BJ (cell line): Measurements from ENCODE around the gene AQP2. TPM values are rescaled to one million over a fixed set of nuclear protein-coding genes. Genes with fewer than 3 reads are reported as not detected.

Experiments
- CTCF ChIA-PET: fragments of 350-600 bp; formaldehyde crosslinking; extraction: SDS; loops from one replicate; lab custom pipeline; 2021; ENCODE audit warnings: antibody characterized with exemption, inconsistent platforms; lab: Yijun Ruan, JAX
- POLR2A ChIA-PET: fragments of 300-600 bp; sonication (Branson Sonifier 250); formaldehyde crosslinking; extraction: SDS; loops from one replicate; lab custom pipeline; 2021; ENCODE audit warnings: antibody characterized with exemption; lab: Charles Lee
- DNase-seq: peaks from one replicate; pipeline ENCODE4 v3.0.0-alpha.2; 2011; ENCODE audit warnings: low read depth
- H3K27me3 ChIP-seq: 2 replicates; pipeline ENCODE4 v1.6.0; 2011; ENCODE audit warnings: low read length; ENCODE audit not compliant: control insufficient read depth, insufficient read depth
- H3K36me3 ChIP-seq: 2 replicates; pipeline ENCODE4 v1.5.1; 2011; ENCODE audit warnings: low read length; ENCODE audit not compliant: control insufficient read depth, insufficient read depth
- H3K4me3 ChIP-seq: 2 replicates; pipeline ENCODE4 v1.5.1; 2011; ENCODE audit warnings: low read depth, mild to moderate bottlenecking, control low read depth, low read length
- polyA plus RNA-seq: library from polyadenylated mRNA; depleted of rRNA; stranded (reverse); fragments of >200 nt; gene quantifications from 2 replicates; pipeline ENCODE4 v1.2.3, GENCODE V29; 2011
- TF ChIP-seq, protein P1 (sequence below): IDR thresholded peaks from 2 replicates; pipeline ENCODE4 v1.5.1; 2011; ENCODE audit warnings: low read depth, mild to moderate bottlenecking, control low read depth, inconsistent platforms, low read length, moderate library complexity; ENCODE audit not compliant: insufficient read depth

The AQP2 gene
- polyA plus RNA-seq, 1 experiment: not detected

DNA sequence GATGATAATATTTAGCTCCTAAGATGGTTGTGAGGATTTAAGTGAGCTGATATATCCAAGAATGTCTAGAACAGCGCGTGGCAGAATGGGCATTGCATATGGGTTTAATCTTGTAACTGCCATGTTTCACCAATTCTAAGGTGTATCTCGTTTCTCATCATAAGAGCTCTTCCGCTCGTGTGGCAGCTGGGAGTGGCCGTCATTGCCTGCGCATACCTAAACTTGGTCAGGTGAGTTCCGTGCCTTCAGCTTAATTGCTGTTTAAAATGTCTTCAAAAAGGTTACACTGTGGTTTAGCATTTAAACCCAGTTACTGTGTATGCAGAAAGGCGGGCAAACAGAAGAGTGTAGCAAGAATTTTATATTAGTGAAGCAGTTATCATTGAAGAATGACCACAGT lies 4.5 kb upstream of the AQP2 start:
- no peaks in the 10 kb centered on the region for H3K36me3 ChIP-seq
- DNase-seq: no peak
- TF ChIP-seq, protein P1, sequence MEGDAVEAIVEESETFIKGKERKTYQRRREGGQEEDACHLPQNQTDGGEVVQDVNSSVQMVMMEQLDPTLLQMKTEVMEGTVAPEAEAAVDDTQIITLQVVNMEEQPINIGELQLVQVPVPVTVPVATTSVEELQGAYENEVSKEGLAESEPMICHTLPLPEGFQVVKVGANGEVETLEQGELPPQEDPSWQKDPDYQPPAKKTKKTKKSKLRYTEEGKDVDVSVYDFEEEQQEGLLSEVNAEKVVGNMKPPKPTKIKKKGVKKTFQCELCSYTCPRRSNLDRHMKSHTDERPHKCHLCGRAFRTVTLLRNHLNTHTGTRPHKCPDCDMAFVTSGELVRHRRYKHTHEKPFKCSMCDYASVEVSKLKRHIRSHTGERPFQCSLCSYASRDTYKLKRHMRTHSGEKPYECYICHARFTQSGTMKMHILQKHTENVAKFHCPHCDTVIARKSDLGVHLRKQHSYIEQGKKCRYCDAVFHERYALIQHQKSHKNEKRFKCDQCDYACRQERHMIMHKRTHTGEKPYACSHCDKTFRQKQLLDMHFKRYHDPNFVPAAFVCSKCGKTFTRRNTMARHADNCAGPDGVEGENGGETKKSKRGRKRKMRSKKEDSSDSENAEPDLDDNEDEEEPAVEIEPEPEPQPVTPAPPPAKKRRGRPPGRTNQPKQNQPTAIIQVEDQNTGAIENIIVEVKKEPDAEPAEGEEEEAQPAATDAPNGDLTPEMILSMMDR: no peak
- H3K4me3 ChIP-seq: no peak overlapping the region
- ChIA-PET POLR2A (no interaction called here), CTCF (interaction anchor here (0.6 to 3.9 kb wide), 35 partner anchors 9 to 1272 kb away, joined by 3 to 51 read pairs (median 5); partner anchors contain the start of genes AQP5 and POU6F1)
- peaks cover 5% of the 10 kb centered on the region for H3K27me3 ChIP-seq

- Histone ChIP-seq H3K4me3 (no peak overlapping the region), H3K27me3 (peaks cover 5% of the 10 kb centered on the region), H3K36me3 (no peaks in the 10 kb centered on the region)
- TF ChIP-seq, protein P1: no peak
- ChIA-PET POLR2A (no interaction called here), CTCF (interaction anchor here (0.6 to 3.9 kb wide), 24 partner anchors 8 to 128 kb away, joined by 3 to 51 read pairs (median 8); partner anchors contain the start of gene AQP5)
- no peak for DNase-seq
These were observed 4.0 kb upstream of the AQP2 start for GRCh38 chr12:49946497-49946896.

- no peak overlapping the region for H3K4me3 ChIP-seq
- H3K36me3 ChIP-seq: no peaks in the 10 kb centered on the region
- ChIA-PET CTCF (interaction anchor here (0.6 to 3.9 kb wide), 9 partner anchors 8 to 543 kb away, joined by 3 to 51 read pairs (median 14); partner anchors contain the start of gene COX14), POLR2A (no interaction called here)
- DNase-seq: no peak
- TF ChIP-seq, protein P1: no peak
- peaks cover 7% of the 10 kb centered on the region for H3K27me3 ChIP-seq
These were observed 2.8 kb upstream of the AQP2 start for GRCh38 chr12:49947593-49948226.

DNA sequence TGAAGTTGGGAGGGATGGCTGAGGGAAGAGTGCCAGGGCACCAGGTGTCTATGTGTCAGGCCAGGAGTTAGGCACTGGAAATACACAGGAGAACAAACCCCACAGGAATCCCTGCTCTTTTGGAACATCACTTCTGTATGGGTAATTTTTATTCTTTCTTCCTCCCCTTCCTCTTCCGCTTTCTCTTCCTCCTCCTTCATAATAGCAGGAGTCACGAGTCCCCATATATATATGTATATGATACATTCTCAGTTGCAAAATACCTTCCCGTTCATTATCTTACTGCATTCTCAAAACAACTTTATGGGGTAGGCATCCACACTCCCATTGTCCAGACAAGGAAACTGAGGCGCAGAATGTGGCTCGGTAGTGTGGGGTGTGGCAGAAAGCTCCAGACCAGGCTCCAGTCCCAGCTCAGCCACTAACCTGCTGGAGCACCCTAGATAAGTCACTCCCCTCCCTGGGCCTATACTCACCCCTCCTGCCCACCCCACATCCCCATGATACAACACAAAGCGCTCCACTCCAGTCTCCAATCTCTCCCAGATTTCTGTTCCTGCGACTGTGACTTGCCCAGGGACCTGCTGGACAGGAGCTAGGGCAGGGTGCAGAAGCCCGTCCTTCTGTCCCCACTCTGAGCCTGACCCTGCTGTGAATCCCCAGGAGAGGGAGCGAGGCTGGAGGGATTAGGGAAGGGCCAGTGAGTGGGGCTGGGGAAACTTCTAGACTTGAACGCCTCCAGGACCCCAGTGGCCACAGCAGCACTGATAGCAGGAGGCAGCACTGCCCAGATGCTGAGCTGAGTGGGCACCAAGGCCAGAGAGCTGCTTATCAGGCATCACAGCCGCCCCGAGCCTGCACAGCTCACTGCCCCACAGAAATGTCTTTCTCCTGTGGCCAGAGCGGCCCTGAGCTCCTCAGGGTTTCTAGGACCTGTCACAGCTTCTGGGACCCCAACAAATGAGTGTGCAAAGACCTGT lies 1.4 kb upstream of the AQP2 start:
- Histone ChIP-seq H3K27me3 (peaks cover 8% of the 10 kb centered on the region), H3K4me3 (no peak overlapping the region), H3K36me3 (no peaks in the 10 kb centered on the region)
- ChIA-PET POLR2A (interaction anchor here (0.6 kb wide), 1 partner anchor 23 kb away, joined by 4 read pairs; no protein-coding TSS in a partner anchor), CTCF (interaction anchor here (0.6 to 1.8 kb wide), 9 partner anchors 9 to 163 kb away, joined by 3 to 4 read pairs (median 4); partner anchors contain the start of genes AQP5 and COX14)
- no peak for DNase-seq
- TF ChIP-seq, protein P1: no peak

- Histone ChIP-seq H3K27me3 (peaks cover 13% of the 10 kb centered on the region), H3K4me3 (no peak overlapping the region), H3K36me3 (no peaks in the 10 kb centered on the region)
- no peak for DNase-seq
- POLR2A ChIA-PET: no interaction called here
- CTCF ChIA-PET: interaction anchor here (1.1 to 2.0 kb wide), 7 partner anchors 10 to 172 kb away, joined by 3 to 5 read pairs (median 4); partner anchors contain the start of gene AQP5
- TF ChIP-seq, protein P1: no peak
These were observed 671 bp upstream of the AQP2 start for GRCh38 chr12:49949866-49950265.
